HL-60 (cell line): ENCODE measurements around the gene IRF2.

ENCODE experiments used
- CTCF ChIP-seq: IDR thresholded peaks from one replicate; pipeline ENCODE4 v1.5.1; 2011; ENCODE audit warnings: low read length, control low read depth, inconsistent platforms; ENCODE audit not compliant: insufficient read depth
- GABPA ChIP-seq: IDR thresholded peaks from 2 replicates; pipeline ENCODE4 v1.6.1; 2012; ENCODE audit warnings: low read depth
- POLR2AphosphoS5 ChIP-seq: IDR thresholded peaks from 2 replicates; pipeline ENCODE4 v1.6.1; 2012; ENCODE audit warnings: low read depth

- TF ChIP-seq CTCF (no peak), GABPA (no peak), POLR2AphosphoS5 (no peak)
Observed at GRCh38 chr4:184399512-184399908, 74.8 kb downstream of the IRF2 start.
